ENCODE data around the gene TSTD2. TPM values are rescaled to one million over a fixed set of nuclear protein-coding genes. Genes with fewer than 3 reads are reported as not detected.

TSTD2 gene
- total RNA-seq, 4 donors from 2014 or later = 11.6 to 19.9 (median 14.5) TPM

GRCh38 chr9:97604901-97605645 lies 28.1 kb downstream of the TSTD2 start:
- no peak for ATAC-seq
- DNase-seq = peak in 1 of 2 donors; percentile 36
- Histone ChIP-seq H3K27me3 (no peaks in the 10 kb centered on the region), H3K4me3 (no peak overlapping the region), H3K9me3 (no peaks in the 10 kb centered on the region), H3K4me1 (peaks cover 45 to 49% of the 10 kb centered on the region in 2 donors), H3K27ac (peak overlapping the region; percentile 83 to 90 (median 88)), H3K36me3 (peaks cover 0 to 42% of the 10 kb centered on the region in 2 donors)
- in situ Hi-C loops (cut with MboI; ENCODE audit: low sequenced_read_pairs in 4 of 4) = loop anchor here in 1 of 4 donors (25.0 kb wide), 1 partner anchor 743 kb away; the partner anchor contains the start of gene ZNF782
- intact Hi-C loops (cut with DNase I; ENCODE audit: low total_unique reads) = no loop called here
- TF ChIP-seq POLR2A (IDR thresholded peaks at IDR 0.05) (no peak), CTCF (IDR thresholded peaks at IDR 0.05 in 4 of 5, conservative IDR thresholded peaks at IDR 0.05 in 1 of 5) (no peak)

GRCh38 chr9:97602430-97602829 lies 30.7 kb downstream of the TSTD2 start:
- in situ Hi-C loops (cut with MboI; ENCODE audit: low sequenced_read_pairs in 4 of 4) = loop anchor here in 1 of 4 donors (25.0 kb wide), 1 partner anchor 740 kb away; the partner anchor contains the start of gene ZNF782
- Histone ChIP-seq H3K36me3 (peaks cover 0 to 54% of the 10 kb centered on the region in 2 donors), H3K27ac (peak overlapping the region; percentile 83 to 90 (median 88)), H3K4me3 (no peak overlapping the region), H3K4me1 (peaks cover 65 to 66% of the 10 kb centered on the region in 2 donors), H3K9me3 (no peaks in the 10 kb centered on the region), H3K27me3 (no peaks in the 10 kb centered on the region)
- no peak for TF ChIP-seq CTCF (IDR thresholded peaks at IDR 0.05 in 4 of 5, conservative IDR thresholded peaks at IDR 0.05 in 1 of 5)
- no peak for TF ChIP-seq POLR2A (IDR thresholded peaks at IDR 0.05)
- peak in 1 of 2 donors; percentile 54 for DNase-seq
- intact Hi-C loops (cut with DNase I; ENCODE audit: low total_unique reads) = no loop called here
- peak in 1 of 2 donors; percentile 27 for ATAC-seq

- intact Hi-C loops (cut with DNase I; ENCODE audit: low total_unique reads) = loop anchor here (2.0 kb wide), 1 partner anchor 73 kb away; no protein-coding TSS in a partner anchor
- Histone ChIP-seq H3K4me1 (peaks cover 70 to 77% of the 10 kb centered on the region in 2 donors), H3K27ac (peak overlapping the region; percentile 83 to 90 (median 88)), H3K9me3 (no peaks in the 10 kb centered on the region), H3K4me3 (no peak overlapping the region), H3K27me3 (no peaks in the 10 kb centered on the region), H3K36me3 (peaks cover 0 to 54% of the 10 kb centered on the region in 2 donors)
- no peak for TF ChIP-seq CTCF (IDR thresholded peaks at IDR 0.05 in 4 of 5, conservative IDR thresholded peaks at IDR 0.05 in 1 of 5)
- no peak for TF ChIP-seq POLR2A (IDR thresholded peaks at IDR 0.05)
- ATAC-seq = peak; percentile 83 to 87
- peak; percentile 80 to 88 for DNase-seq
- in situ Hi-C loops (cut with MboI; ENCODE audit: low sequenced_read_pairs in 4 of 4) = loop anchor here in 1 of 4 donors (25.0 kb wide), 1 partner anchor 739 kb away; the partner anchor contains the start of gene ZNF782
Measured at GRCh38 chr9:97601228-97601898, 31.8 kb downstream of the TSTD2 start.

GRCh38 chr9:97600531-97601227 lies 32.5 kb downstream of the TSTD2 start:
- peaks cover 74 to 82% of the 10 kb centered on the region in 2 donors for H3K4me1 ChIP-seq

More at GRCh38 chr9:97600531-97601227, 32.5 kb downstream of the TSTD2 start:
- DNase-seq (no peak), ATAC-seq (peak; percentile 5 to 12)
- peaks cover 0 to 51% of the 10 kb centered on the region in 2 donors for H3K36me3 ChIP-seq
- TF ChIP-seq CTCF (IDR thresholded peaks at IDR 0.05 in 4 of 5, conservative IDR thresholded peaks at IDR 0.05 in 1 of 5) (no peak), POLR2A (IDR thresholded peaks at IDR 0.05) (no peak)
- no peaks in the 10 kb centered on the region for H3K9me3 ChIP-seq
- in situ Hi-C loops (cut with MboI; ENCODE audit: low sequenced_read_pairs in 4 of 4) (loop anchor here in 1 of 4 donors (25.0 kb wide), 1 partner anchor 738 kb away; the partner anchor contains the start of gene ZNF782), intact Hi-C loops (cut with DNase I; ENCODE audit: low total_unique reads) (loop anchor here (2.0 kb wide), 1 partner anchor 72 kb away; no protein-coding TSS in a partner anchor)
- no peaks in the 10 kb centered on the region for H3K27me3 ChIP-seq
- peak overlapping the region; percentile 83 to 90 (median 88) for H3K27ac ChIP-seq
- H3K4me3 ChIP-seq = no peak overlapping the region
